HuH-7 (cell line): ENCODE results near the gene GTPBP3.
"Not testable (repeated sequence)": the region's sequence is repeated elsewhere in the genome, so short reads cannot be mapped to it uniquely, and the experiment has no call there.

ENCODE experiments used
- DNase-seq: peaks from one replicate; pipeline ENCODE4 v3.0.0; 2011; ENCODE audit warnings: low spot score

Gene GTPBP3

GRCh38 chr19:17336872-17337674 is at the start of gene GTPBP3:
Gene GTPBP3, plus strand, starts transcription at chr19:17337553. Its CDS starts 59 bp downstream, at chr19:17337612.
- DNase-seq: peak; percentile 97

DNA sequence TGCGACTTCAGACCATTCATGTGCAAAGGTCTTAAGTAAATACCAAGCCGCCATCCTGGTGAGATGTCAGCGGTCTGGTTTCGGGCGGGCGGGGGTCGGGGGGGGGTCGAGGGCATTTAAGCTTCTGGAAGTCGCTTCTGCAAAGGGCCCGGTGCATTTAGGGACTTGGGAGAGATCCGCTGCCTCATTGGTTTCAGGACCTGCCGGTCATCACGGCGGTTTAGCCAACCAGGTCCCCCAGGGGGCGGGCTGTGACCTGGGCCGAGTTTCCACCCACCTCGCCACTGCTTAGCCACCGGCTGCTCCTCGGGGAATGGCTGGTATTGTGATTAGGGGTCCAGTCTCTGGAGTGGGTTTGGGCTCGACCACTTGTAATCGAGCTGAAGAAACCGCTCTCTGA is 47.9 kb upstream of the GTPBP3 start:
- DNase-seq: peak; percentile 77

- peak; percentile 89 for DNase-seq
These were observed 44.9 kb upstream of the GTPBP3 start for GRCh38 chr19:17292301-17293074.

DNA sequence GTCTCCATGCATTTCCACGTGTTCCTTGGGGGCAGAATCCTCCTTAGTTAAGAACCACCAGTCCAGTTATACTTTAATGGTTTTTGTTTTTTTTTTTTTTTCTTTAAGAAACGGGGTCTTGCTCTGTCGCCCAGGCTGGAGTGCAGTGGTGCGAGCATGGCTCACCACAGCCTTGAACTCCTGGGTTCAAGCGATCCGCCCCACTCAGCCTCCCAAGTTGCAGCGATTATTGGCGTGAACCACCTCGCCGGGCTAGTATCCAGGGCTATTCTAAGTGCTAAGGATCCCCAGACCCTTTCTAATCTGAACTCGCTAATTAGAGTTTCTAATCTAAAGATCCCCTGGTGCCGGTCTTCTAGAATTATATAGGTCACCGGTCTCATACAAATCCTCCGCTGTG is 43.7 kb upstream of the GTPBP3 start:
- DNase-seq: no peak

DNA sequence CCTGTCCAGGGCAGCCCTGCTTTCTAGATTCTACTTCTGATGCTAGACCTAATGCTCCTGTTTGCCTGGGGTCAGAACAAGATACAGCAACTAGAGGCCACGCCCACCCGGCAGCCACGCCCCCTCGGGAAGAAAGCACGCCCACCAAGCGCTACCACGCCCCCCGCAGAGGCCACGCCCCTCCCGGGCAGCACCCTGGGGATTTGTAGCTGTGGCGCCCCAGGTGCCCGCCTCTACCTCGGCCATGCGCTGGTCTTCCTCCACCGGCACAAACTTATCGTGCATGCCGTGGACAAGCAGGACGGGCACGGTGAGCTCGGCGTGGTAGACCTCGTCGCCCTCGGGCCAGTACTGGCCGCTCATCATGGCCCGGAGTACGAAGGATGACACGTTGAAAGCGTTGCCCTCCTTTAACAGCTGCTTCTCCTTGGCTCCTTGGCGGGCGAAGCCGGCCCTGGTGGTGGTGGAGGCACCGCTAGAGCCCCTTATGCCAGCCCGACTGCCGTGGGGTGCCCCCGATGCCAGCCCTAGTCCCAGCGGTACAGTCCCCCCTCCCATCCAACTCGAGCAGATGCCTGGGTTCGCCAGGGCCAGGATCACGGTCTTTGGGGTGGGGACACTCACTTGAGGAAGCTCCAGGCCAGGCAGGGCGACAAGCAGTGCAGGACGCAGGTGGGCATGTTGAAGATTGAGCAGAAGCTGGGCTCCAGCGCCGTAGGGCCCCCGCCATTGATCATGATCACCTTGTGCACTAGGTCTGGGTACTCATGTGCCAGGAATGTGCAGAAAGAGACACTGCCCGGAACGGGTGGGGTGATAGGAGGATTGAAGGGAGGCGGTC is 43.1 kb upstream of the GTPBP3 start:
- DNase-seq: no peak

- DNase-seq: not testable (repeated sequence)
These were observed 41.8 kb upstream of the GTPBP3 start for GRCh38 chr19:17295551-17295950.

GRCh38 chr19:17296273-17296672 is 41.1 kb upstream of the GTPBP3 start:
- no peak for DNase-seq

- no peak for DNase-seq
These were observed 40.4 kb upstream of the GTPBP3 start for GRCh38 chr19:17296976-17297375.

GRCh38 chr19:17300992-17301619 is 36.2 kb upstream of the GTPBP3 start:
- DNase-seq: no peak

DNA sequence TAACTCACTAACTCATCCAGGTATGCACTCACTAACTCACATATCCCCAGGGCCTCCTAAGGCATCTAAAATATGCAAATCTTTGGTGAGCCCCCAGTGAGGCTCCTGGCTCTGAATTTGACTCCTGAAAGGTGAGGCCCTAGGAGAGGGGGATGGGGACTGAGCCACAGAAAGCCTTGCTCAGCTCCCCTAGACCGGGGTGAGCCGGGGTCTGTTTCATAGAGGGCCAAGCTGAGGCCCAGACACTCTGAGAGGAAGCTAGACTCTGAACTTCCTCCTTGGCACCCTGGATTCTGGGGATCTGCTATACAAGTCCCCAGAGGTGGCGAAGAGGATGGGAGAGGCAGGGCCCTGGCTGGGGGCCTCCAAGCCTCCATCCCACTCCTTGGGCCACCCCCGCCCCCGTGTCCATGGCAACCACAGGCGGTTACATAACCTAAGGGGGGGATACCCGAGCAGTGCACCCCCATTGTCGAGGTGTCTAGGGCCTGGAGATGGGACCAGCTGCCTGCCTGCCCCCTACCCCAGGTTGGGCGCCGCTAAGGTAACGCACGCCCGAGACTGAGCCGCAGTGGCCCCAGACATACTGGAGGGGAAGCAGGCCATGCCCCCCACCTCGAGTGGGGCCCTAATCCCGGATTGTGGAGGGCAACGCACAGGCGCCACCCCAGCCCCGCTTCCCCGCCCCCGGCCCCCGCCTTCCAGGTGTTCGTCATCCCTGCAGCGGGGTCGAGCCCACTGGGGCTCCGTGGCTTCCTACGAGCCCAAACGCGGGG is 34.8 kb upstream of the GTPBP3 start:
- no peak for DNase-seq

DNA sequence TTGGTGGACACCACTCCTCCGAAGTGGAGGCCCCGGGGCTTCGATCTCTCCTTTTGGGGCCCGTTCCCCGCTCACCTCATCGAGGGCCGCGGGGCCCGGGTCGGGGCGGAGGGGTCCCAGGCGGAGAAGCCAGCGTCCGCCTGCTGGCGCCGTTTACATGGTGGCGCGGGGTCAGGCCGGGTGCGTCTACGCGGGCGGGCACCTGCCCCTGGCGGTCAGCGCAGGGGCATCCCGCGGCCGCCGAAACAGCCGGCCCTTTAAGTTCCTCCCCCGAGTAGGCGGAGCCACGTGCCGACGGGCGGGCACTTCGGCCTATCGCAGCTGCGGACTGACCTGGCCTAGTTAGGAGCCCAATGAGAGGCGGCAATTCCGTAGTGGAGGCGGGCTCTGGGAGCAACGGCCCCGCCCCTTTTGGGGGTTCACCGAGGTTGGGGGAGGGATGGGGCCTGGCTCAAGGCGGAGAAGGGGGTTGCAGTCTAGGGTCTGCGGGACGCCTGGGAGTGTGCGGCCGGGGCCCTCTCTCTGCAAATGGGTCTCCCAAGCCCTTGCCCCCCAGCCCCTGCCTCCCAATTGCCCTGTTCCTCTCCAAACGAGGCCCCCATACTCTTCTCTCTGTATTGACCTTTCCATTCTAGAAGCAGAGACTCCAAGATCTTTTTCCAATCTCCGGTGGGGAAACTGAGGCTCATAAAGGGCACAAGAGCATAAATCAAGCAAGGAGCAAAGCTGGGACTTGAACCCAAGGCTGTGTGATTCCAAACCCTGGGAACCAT is 34.0 kb upstream of the GTPBP3 start, which contains the start of gene ABHD8:
Gene ABHD8, minus strand, starts transcription at position 259 of the 773 bp plus-strand sequence. CDS start 1,809 bp downstream, outside the sequence.
- peak; percentile 97 for DNase-seq

DNA sequence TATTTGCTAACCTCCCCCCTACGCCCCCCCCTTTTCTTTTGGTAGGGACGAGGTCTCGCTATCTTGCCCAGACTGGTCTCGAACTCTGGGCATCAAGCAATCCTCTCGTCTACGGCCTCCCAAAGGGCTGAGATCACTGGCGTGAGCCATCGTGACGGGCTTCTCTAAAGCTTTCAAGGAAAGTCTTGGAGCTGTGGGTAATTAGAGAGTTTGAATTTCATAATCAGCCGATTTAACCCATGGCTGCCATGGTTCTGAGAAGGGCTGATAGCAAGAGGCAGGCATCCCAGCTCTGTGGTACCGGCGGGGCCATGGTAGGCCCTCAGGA is 33.4 kb upstream of the GTPBP3 start:
- DNase-seq: no peak

- no peak for DNase-seq
These were observed 32.8 kb upstream of the GTPBP3 start for GRCh38 chr19:17304386-17305215.

GRCh38 chr19:17305216-17305516 is 32.2 kb upstream of the GTPBP3 start:
- no peak for DNase-seq

DNA sequence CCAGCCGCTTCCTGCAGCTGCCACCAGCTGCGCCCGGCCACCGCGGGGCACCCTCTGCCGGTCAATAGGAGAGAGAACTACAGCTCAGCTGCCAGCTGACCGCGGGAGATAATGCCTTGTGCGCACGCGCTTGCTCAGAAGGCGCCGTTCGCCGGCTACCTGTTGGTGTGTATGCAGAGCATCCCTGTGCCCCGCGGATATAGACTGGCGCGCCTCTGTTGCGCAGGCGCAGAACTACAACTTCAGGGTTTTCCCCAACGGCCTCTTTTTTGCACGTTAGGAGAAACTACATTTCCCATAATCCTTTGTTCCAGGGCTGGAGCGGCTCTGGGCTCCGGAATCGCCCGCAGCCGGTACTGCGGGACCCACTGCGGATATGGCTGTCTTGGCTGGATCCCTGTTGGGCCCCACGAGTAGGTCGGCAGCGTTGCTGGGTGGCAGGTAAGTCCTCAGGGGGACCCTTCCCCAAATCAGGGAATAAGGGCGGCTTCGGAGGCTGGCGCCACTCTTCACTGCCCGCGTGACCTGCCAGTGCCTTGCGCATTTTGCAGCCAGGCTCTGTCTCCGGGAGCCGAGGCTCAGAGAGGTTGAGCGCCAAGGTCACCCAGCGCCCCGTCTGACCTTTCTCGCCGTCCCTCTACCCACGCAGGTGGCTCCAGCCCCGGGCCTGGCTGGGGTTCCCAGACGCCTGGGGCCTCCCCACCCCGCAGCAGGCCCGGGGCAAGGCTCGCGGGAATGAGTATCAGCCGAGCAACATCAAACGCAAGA is 31.7 kb upstream of the GTPBP3 start, which contains the start of gene MRPL34:
Gene MRPL34, plus strand, starts transcription at position 356 of the 768 bp plus-strand sequence. Its CDS starts 21 bp downstream, at position 377.
- DNase-seq: peak; percentile 85

DNA sequence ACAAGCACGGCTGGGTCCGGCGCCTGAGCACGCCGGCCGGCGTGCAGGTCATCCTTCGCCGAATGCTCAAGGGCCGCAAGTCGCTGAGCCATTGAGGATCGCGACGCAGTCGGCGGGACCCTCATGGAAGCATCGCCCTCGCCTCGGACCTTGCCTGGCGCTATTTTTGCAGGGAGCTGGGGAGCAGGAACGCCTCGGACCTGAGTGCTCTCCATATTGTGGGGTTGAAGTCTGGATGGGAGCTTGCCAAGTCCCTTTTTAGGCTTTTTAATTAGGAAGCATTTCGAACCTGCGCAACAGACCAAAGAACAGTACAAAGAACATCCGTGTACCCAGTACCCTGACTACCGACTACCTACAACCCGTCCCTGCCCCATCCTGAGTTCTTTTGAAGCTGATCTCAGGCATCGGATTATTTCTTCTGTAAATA is 31.1 kb upstream of the GTPBP3 start:
- DNase-seq: no peak

DNA sequence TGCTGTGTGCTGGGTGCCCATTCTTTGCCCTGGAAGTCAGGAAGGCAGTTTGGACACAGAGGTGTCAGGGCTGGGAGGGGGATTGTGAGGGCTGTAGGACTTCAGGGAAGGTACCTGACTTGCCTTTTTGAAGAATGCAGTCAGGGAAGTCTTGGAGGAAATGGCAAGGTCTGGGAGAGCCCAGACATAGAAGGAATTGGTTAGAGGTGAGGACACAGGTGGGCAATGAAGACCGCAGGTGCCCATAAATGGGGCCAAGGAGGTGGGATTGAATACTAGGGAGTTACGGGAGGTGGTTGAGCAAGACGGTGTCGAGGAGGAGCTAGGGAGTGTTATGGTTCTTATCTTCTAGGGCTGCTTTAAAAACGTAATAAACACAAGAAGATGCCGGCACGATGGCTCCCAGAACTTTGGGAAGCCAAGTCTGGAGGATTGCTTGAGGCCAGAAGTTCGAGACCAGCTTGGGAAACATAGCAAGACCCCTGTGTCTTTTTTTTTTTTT is 29.4 kb upstream of the GTPBP3 start:
- no peak for DNase-seq

DNA sequence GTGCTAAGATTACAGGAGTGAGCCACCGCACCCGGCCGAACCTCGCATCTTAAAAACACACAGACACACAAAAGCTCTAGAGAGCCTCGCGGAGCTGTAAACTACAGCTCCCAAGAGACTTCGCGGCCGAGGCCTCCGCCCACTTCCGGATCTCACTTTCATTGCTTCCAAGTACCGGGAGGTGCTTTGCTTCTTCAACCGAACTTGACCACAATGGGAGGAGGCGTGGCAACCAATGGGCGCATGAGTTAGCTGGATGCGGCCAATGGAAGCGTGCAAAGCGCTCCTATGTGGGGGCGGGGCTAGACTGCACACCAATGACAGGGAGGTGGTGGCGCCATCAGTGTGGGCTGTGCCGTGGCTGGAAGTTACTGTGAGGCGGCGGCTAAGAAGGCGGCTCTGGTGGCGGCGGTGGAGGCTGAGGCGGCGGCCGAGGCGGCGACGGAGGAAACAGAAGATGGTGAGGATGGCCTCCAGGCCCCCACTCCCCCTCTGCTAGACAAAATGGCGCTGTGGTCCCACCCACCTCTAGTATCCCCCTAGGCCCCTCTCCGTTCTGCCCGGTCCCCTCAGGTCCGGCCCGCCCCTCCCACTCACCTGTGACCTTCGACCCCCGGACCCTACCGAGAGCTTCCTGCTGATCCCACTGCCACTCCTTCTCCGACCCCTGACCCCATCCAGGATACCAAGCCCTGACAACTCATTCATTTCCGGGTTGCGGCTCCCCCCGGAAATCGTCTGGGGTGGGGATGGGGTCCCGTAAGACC is 28.0 kb upstream of the GTPBP3 start, which contains the start of gene DDA1:
Gene DDA1, plus strand, starts transcription at position 366 of the 767 bp plus-strand sequence. Its CDS starts 92 bp downstream, at position 458.
- peak; percentile 98 for DNase-seq
